ENCODE results near the gene NR2C2AP.

NR2C2AP gene

GRCh38 chr19:19214892-19215291, 11.7 kb upstream of the NR2C2AP start:
- DNase-seq (ENCODE audit: low spot score) = no peak

GRCh38 chr19:19214159-19214490, 10.9 kb upstream of the NR2C2AP start:
- DNase-seq (ENCODE audit: low spot score) = no peak

GRCh38 chr19:19213426-19214158, 10.4 kb upstream of the NR2C2AP start:
- no peak for DNase-seq (ENCODE audit: low spot score)

GRCh38 chr19:19212916-19213315, 9.7 kb upstream of the NR2C2AP start:
- DNase-seq (ENCODE audit: low spot score) = no peak

GRCh38 chr19:19211499-19212420, 8.5 kb upstream of the NR2C2AP start, which contains the start of gene NCAN:
TSS of gene NCAN (plus strand) at chr19:19211958. CDS start at chr19:19216954, 4,996 bp downstream.
- no peak for DNase-seq (ENCODE audit: low spot score)

GRCh38 chr19:19209372-19209771, 6.2 kb upstream of the NR2C2AP start:
- no peak for DNase-seq (ENCODE audit: low spot score)

GRCh38 chr19:19207637-19208572, 4.7 kb upstream of the NR2C2AP start:
- DNase-seq (ENCODE audit: low spot score) = no peak

GRCh38 chr19:19206938-19207337, 3.7 kb upstream of the NR2C2AP start:
- no peak for DNase-seq (ENCODE audit: low spot score)

- no peak for DNase-seq (ENCODE audit: low spot score)
Measured at GRCh38 chr19:19205416-19206410, 2.5 kb upstream of the NR2C2AP start.

- DNase-seq (ENCODE audit: low spot score) = no peak
Measured at GRCh38 chr19:19204181-19204580, 967 bp upstream of the NR2C2AP start.

- DNase-seq (ENCODE audit: low spot score) = no peak
Measured at GRCh38 chr19:19202707-19203011, 555 bp downstream of the NR2C2AP start.

GRCh38 chr19:19201697-19202630, 1.2 kb downstream of the NR2C2AP start:
- DNase-seq (ENCODE audit: low spot score) = no peak

GRCh38 chr19:19193926-19194325, 9.3 kb downstream of the NR2C2AP start:
- DNase-seq (ENCODE audit: low spot score) = no peak

GRCh38 chr19:19192910-19193423, 10.2 kb downstream of the NR2C2AP start:
- DNase-seq (ENCODE audit: low spot score) = no peak

- peak; percentile 99 for DNase-seq (ENCODE audit: low spot score)
Measured at GRCh38 chr19:19192078-19192882, 10.9 kb downstream of the NR2C2AP start, which contains the start of the genes BORCS8 and RFXANK. TSS of gene BORCS8 (minus strand) at chr19:19192152. CDS start at chr19:19192117, 35 bp downstream. TSS of gene RFXANK (plus strand) at chr19:19192258. CDS start at chr19:19193947, 1,689 bp downstream.

GRCh38 chr19:19191768-19192077, 11.5 kb downstream of the NR2C2AP start:
- DNase-seq (ENCODE audit: low spot score) = no peak

- no peak for DNase-seq (ENCODE audit: low spot score)
Measured at GRCh38 chr19:19186742-19187141, 16.5 kb downstream of the NR2C2AP start.

- peak; percentile 54 for DNase-seq (ENCODE audit: low spot score)
Measured at GRCh38 chr19:19185853-19186740, 17.1 kb downstream of the NR2C2AP start.
